Endothelial cell of umbilical vein (primary cell): ENCODE data around the gene HAPLN2. TPM values are rescaled to one million over a fixed set of nuclear protein-coding genes. Genes with fewer than 3 reads are reported as not detected.
A peak's percentile ranks its signal among the peaks of the same experiment; 100 is the strongest.

Experiments
- BruUV-seq: library from RNA; stranded (reverse); fragments of 400-500 nt; replicated peaks from 2 replicates; lab custom pipeline; 2021; lab: Mats Ljungman, UMichigan
- CTCF ChIA-PET: fragments of 300-600, 350-600 bp; sonication (Branson Sonifier 250); formaldehyde crosslinking; loops from one replicate; lab custom pipeline; 2021; ENCODE audit warnings: antibody characterized with exemption, inconsistent platforms; lab: Charles Lee
- POLR2A ChIA-PET: fragments of 300-600, 350-600 bp; sonication (Branson Sonifier 250); formaldehyde crosslinking; loops from one replicate; lab custom pipeline; 2021; ENCODE audit warnings: antibody characterized with exemption, inconsistent platforms; lab: Charles Lee
- DNase-seq: peaks from one replicate; pipeline ENCODE4 v3.0.0-alpha.2; 2011; ENCODE audit warnings: low read depth, low spot score
- FAIRE-seq: peaks from 2 replicates; lab custom pipeline; 2011; peaks lifted over from hg19 to GRCh38; lab: Jason Lieb, UNC
- H2AFZ ChIP-seq: 2 replicates; pipeline ENCODE4 v1.6.0; 2012; ENCODE audit warnings: low read depth, low read length, control low read depth, inconsistent platforms
- H3K27ac ChIP-seq: 2 replicates; pipeline ENCODE4 v1.5.1; 2011; ENCODE audit warnings: low read depth, mild to moderate bottlenecking, control low read depth, low read length, moderate library complexity; ENCODE audit not compliant: insufficient read depth
- H3K27me3 ChIP-seq, 2 experiments: 2 replicates each; pipeline versions ENCODE4 v1.6.0 to v1.6.1; 2011; ENCODE audit warnings: low read length in 2 of 2, mixed read lengths in 1 of 2; ENCODE audit not compliant: control insufficient read depth in 2 of 2, insufficient read depth in 2 of 2
- H3K36me3 ChIP-seq, 2 experiments: 2 replicates in 1 of 2; 3 replicates in 1 of 2; pipeline ENCODE4 v1.5.1; 2011; ENCODE audit warnings: low read length in 2 of 2, mild to moderate bottlenecking in 1 of 2, moderate library complexity in 1 of 2; ENCODE audit not compliant: control insufficient read depth in 2 of 2, insufficient read depth in 2 of 2; ENCODE audit errors: extremely low read depth in 1 of 2
- H3K4me1 ChIP-seq: 3 replicates; pipeline ENCODE4 v1.5.1; 2011; ENCODE audit warnings: mild to moderate bottlenecking, low read length; ENCODE audit not compliant: control insufficient read depth, insufficient read depth; ENCODE audit errors: extremely low read depth
- H3K4me2 ChIP-seq: 2 replicates; pipeline ENCODE4 v1.6.1; 2011; ENCODE audit warnings: low read length, control low read depth, mixed read lengths; ENCODE audit not compliant: insufficient read depth
- H3K4me3 ChIP-seq, 3 experiments: fragments of 200-600 bp in 1 of 3; sonication (generic), shearing (Covaris generic) in 1 of 3; replicated peaks in 1 of 3; 2 replicates each; pipeline ENCODE4 v1.5.1; 2011 to 2016; ENCODE audit warnings: control low read depth in 3 of 3, low read length in 3 of 3, mild to moderate bottlenecking in 2 of 3, inconsistent platforms in 1 of 3, low read depth in 1 of 3, moderate library complexity in 1 of 3; ENCODE audit not compliant: insufficient read depth in 1 of 3
- H3K79me2 ChIP-seq: 2 replicates; pipeline ENCODE4 v1.6.0; 2012; ENCODE audit warnings: low read length, inconsistent platforms; ENCODE audit not compliant: control insufficient read depth, insufficient read depth
- H3K9ac ChIP-seq: replicated peaks from 2 replicates; pipeline ENCODE3; 2011; ENCODE audit warnings: low read length, control low read depth; ENCODE audit not compliant: insufficient read depth; ENCODE audit errors: extremely low read depth
- H3K9me1 ChIP-seq: replicated peaks from 3 replicates; pipeline ENCODE4 v1.6.0; 2011; ENCODE audit warnings: mild to moderate bottlenecking, low read length; ENCODE audit not compliant: control insufficient read depth, insufficient read depth; ENCODE audit errors: extremely low read depth
- H3K9me3 ChIP-seq: replicated peaks from 2 replicates; pipeline ENCODE4 v1.5.1; 2012; ENCODE audit warnings: low read length, inconsistent platforms; ENCODE audit not compliant: control insufficient read depth, insufficient read depth
- H4K20me1 ChIP-seq: replicated peaks from 2 replicates; pipeline ENCODE3; 2011; ENCODE audit warnings: mild to moderate bottlenecking, low read length; ENCODE audit not compliant: control insufficient read depth, insufficient read depth; ENCODE audit errors: extremely low read depth
- EZH2 ChIP-seq: IDR thresholded peaks from 2 replicates; pipeline ENCODE4 v1.6.1; 2012; ENCODE audit warnings: borderline replicate concordance, low read depth, mild to moderate bottlenecking, moderate library complexity, low read length, inconsistent platforms; ENCODE audit not compliant: severe bottlenecking
- FOS ChIP-seq: IDR thresholded peaks from 2 replicates; pipeline ENCODE4 v1.6.1; 2011; ENCODE audit warnings: mild to moderate bottlenecking, low read length, moderate library complexity, borderline replicate concordance; ENCODE audit not compliant: insufficient read depth
- GATA2 ChIP-seq: IDR thresholded peaks from 2 replicates; pipeline ENCODE4 v1.7.0; 2011; ENCODE audit warnings: low read depth, mild to moderate bottlenecking, moderate library complexity, mixed read lengths, low read length; ENCODE audit not compliant: insufficient read length, insufficient read depth
- JUN ChIP-seq: IDR thresholded peaks from 2 replicates; pipeline ENCODE4 v1.6.1; 2011; ENCODE audit warnings: borderline replicate concordance, low read depth; ENCODE audit not compliant: insufficient read length, insufficient read depth
- MAX ChIP-seq: IDR thresholded peaks from 2 replicates; pipeline ENCODE4 v1.6.1; 2011; ENCODE audit not compliant: insufficient read depth, insufficient read length
- MYC ChIP-seq: IDR thresholded peaks from one replicate; pipeline ENCODE4 v1.6.1; 2011; ENCODE audit warnings: mild to moderate bottlenecking, low read depth, low read length
- POLR2A ChIP-seq: IDR thresholded peaks from 2 replicates; pipeline ENCODE4 v1.6.1; 2012; ENCODE audit warnings: low read depth, mild to moderate bottlenecking, control low read depth, low read length
- POLR2AphosphoS5 ChIP-seq: IDR thresholded peaks from 2 replicates; pipeline ENCODE4 v1.6.1; 2012; ENCODE audit warnings: low read depth, mild to moderate bottlenecking, control low read depth, low read length, moderate library complexity; ENCODE audit not compliant: insufficient read depth
- dilution Hi-C: fragments of 300-500 bp; cut with MboI; formaldehyde crosslinking; loops from one replicate; pipeline ENCODE4 v1.15.0; 2019; ENCODE audit warnings: low sequenced_read_pairs; ENCODE audit not compliant: extremely low pct_ligation_motif_present
- intact Hi-C: fragments of 100-400 bp; cut with micrococcal nuclease; formaldehyde crosslinking; loops from one replicate; pipeline ENCODE4 v1.10.0; 2022
- polyA plus RNA-seq, 4 experiments: library from polyadenylated mRNA; depleted of rRNA in 3 of 4; stranded (reverse) in 3 of 4; unstranded in 1 of 4; fragments of >200 nt; gene quantifications; 2 replicates each; pipeline versions ENCODE4 v1.2.1 to v1.2.3, GENCODE V29; 2011 to 2012; ENCODE audit warnings: missing spikeins in 1 of 4
- total RNA-seq: library from RNA; stranded (reverse); gene quantifications from 2 replicates; pipeline ENCODE4 v1.2.3, GENCODE V29; 2021
- TF ChIP-seq, protein P1 (sequence below), 2 donors: IDR thresholded peaks; 1 replicate in 1 of 2; 2 replicates in 1 of 2; pipeline ENCODE4 v1.5.1; 2011; ENCODE audit warnings: low read length in 2 of 2, mild to moderate bottlenecking in 2 of 2, moderate library complexity in 2 of 2, control low read depth in 1 of 2, inconsistent platforms in 1 of 2, low read depth in 1 of 2; ENCODE audit not compliant: insufficient read depth in 1 of 2; ENCODE audit errors: extremely low read depth in 1 of 2

HAPLN2 gene
- total and polyA plus RNA-seq, 2 donors (not counting 3 experiments of a cell fraction or from before 2014, with no cell fraction given), result not detected

GRCh38 chr1:156601122-156601830 lies 17.9 kb upstream of the HAPLN2 start, which contains the start of gene GPATCH4:
GPATCH4 (minus strand) TSS chr1:156601479.
- no peaks in the 10 kb centered on the region for H4K20me1 ChIP-seq
- no peaks in the 10 kb centered on the region for H3K9me3 ChIP-seq
- intact Hi-C loops (loop anchor here (1.0 to 2.0 kb wide), 3 partner anchors 8 to 144 kb away; no protein-coding TSS in a partner anchor), dilution Hi-C loops (no loop called here)
- peak within 1 kb of the TSS; percentile 50 to 87 (median 58) for H3K4me3 ChIP-seq
- peak; percentile 97 for FAIRE-seq
- peak within 1 kb of the TSS; percentile 60 for H3K27ac ChIP-seq
- ChIA-PET POLR2A (interaction anchor here (0.9 to 1.8 kb wide), 2 partner anchors 10 to 11 kb away, joined by 3 to 9 read pairs; partner anchors contain the start of gene NAXE), CTCF (interaction anchor here (0.6 to 1.8 kb wide), 9 partner anchors 10 to 216 kb away, joined by 3 to 11 read pairs (median 5); partner anchors contain the start of gene NAXE)
- H3K79me2 ChIP-seq, result peaks cover 19% of the 10 kb centered on the region
- peak; percentile 90 for DNase-seq
- peaks cover 0 to 12% of the 10 kb centered on the region in 2 experiments for H3K36me3 ChIP-seq
- H3K4me2 ChIP-seq, result peak within 1 kb of the TSS; percentile 76
- peak within 1 kb of the TSS; percentile 79 for H3K9ac ChIP-seq
- TF ChIP-seq JUN (no peak), MYC (peak; percentile 99), GATA2 (no peak), FOS (no peak), EZH2 (no peak), POLR2A (peak; percentile 90), MAX (peak; percentile 89), POLR2AphosphoS5 (peak; percentile 73)
- TF ChIP-seq, protein P1, sequence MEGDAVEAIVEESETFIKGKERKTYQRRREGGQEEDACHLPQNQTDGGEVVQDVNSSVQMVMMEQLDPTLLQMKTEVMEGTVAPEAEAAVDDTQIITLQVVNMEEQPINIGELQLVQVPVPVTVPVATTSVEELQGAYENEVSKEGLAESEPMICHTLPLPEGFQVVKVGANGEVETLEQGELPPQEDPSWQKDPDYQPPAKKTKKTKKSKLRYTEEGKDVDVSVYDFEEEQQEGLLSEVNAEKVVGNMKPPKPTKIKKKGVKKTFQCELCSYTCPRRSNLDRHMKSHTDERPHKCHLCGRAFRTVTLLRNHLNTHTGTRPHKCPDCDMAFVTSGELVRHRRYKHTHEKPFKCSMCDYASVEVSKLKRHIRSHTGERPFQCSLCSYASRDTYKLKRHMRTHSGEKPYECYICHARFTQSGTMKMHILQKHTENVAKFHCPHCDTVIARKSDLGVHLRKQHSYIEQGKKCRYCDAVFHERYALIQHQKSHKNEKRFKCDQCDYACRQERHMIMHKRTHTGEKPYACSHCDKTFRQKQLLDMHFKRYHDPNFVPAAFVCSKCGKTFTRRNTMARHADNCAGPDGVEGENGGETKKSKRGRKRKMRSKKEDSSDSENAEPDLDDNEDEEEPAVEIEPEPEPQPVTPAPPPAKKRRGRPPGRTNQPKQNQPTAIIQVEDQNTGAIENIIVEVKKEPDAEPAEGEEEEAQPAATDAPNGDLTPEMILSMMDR (IDR thresholded peaks at IDR 0.05; ENCODE audit: extremely low read depth in 1 of 2, insufficient read depth in 1 of 2, low read depth in 1 of 2, low read length in 2 of 2), result no peak
- H2AFZ ChIP-seq, result peak within 1 kb of the TSS; percentile 91
- peaks cover 10% of the 10 kb centered on the region for H3K4me1 ChIP-seq
- no peaks in the 10 kb centered on the region for H3K9me1 ChIP-seq
- TSS peak; percentile 71 for BruUV-seq
- no peaks in the 10 kb centered on the region for H3K27me3 ChIP-seq
